ENCODE results near the gene COTL1. TPM values are rescaled to one million over a fixed set of nuclear protein-coding genes. Genes with fewer than 3 reads are reported as not detected.

Gene COTL1
- total RNA-seq, 1 experiment from 2014 or later = 34.1 TPM

GRCh38 chr16:84572096-84572495 is 45.8 kb downstream of the COTL1 start:
- no peaks in the 10 kb centered on the region for H3K4me1 ChIP-seq (ENCODE audit: insufficient read depth, low read length, poor library complexity, severe bottlenecking)
- no peaks in the 10 kb centered on the region for H3K27me3 ChIP-seq (replicated peaks; ENCODE audit: insufficient read depth, low read depth, low read length, poor library complexity)
- no peak overlapping the region for H3K4me3 ChIP-seq (ENCODE audit: low read depth, low read length, poor library complexity, severe bottlenecking)
- POLR2A ChIA-PET (ENCODE audit: low non-redundant PET) = no interaction called here
- no peak for DNase-seq (ENCODE audit: low spot score)
- intact Hi-C loops (cut with micrococcal nuclease; ENCODE audit: unreplicated experiment) = no loop called here
- H3K9me3 ChIP-seq (ENCODE audit: low read depth, low read length, poor library complexity, severe bottlenecking) = peaks cover 6% of the 10 kb centered on the region
- CTCF ChIA-PET = no interaction called here
- TF ChIP-seq CTCF (conservative IDR thresholded peaks at IDR 0.05; ENCODE audit: low read depth, low read length) (no peak), EZH2 (IDR thresholded peaks at IDR 0.05; ENCODE audit: borderline replicate concordance, low read depth, low read length, poor library complexity, severe bottlenecking) (no peak)
- no TSS peak for BruUV-seq (replicated peaks)
- H3K36me3 ChIP-seq (ENCODE audit: insufficient read depth, low read length, poor library complexity, severe bottlenecking) = no peaks in the 10 kb centered on the region
- H3K27ac ChIP-seq (ENCODE audit: low read depth, low read length, poor library complexity, severe bottlenecking) = no peak overlapping the region

GRCh38 chr16:84571506-84571905 is 46.4 kb downstream of the COTL1 start:
- Histone ChIP-seq H3K4me1 (ENCODE audit: insufficient read depth, low read length, poor library complexity, severe bottlenecking) (no peaks in the 10 kb centered on the region), H3K9me3 (ENCODE audit: low read depth, low read length, poor library complexity, severe bottlenecking) (peaks cover 6% of the 10 kb centered on the region), H3K27me3 (replicated peaks; ENCODE audit: insufficient read depth, low read depth, low read length, poor library complexity) (no peaks in the 10 kb centered on the region), H3K27ac (ENCODE audit: low read depth, low read length, poor library complexity, severe bottlenecking) (no peak overlapping the region), H3K4me3 (ENCODE audit: low read depth, low read length, poor library complexity, severe bottlenecking) (no peak overlapping the region), H3K36me3 (ENCODE audit: insufficient read depth, low read length, poor library complexity, severe bottlenecking) (no peaks in the 10 kb centered on the region)
- ChIA-PET CTCF (no interaction called here), POLR2A (ENCODE audit: low non-redundant PET) (no interaction called here)
- TF ChIP-seq EZH2 (IDR thresholded peaks at IDR 0.05; ENCODE audit: borderline replicate concordance, low read depth, low read length, poor library complexity, severe bottlenecking) (no peak), CTCF (conservative IDR thresholded peaks at IDR 0.05; ENCODE audit: low read depth, low read length) (no peak)
- DNase-seq (ENCODE audit: low spot score) = no peak
- no TSS peak for BruUV-seq (replicated peaks)
- intact Hi-C loops (cut with micrococcal nuclease; ENCODE audit: unreplicated experiment) = no loop called here

GRCh38 chr16:84570739-84571403 is 47.0 kb downstream of the COTL1 start:
- no TSS peak for BruUV-seq (replicated peaks)
- DNase-seq (ENCODE audit: low spot score) = no peak
- TF ChIP-seq CTCF (conservative IDR thresholded peaks at IDR 0.05; ENCODE audit: low read depth, low read length) = no peak
- no peak for TF ChIP-seq EZH2 (IDR thresholded peaks at IDR 0.05; ENCODE audit: borderline replicate concordance, low read depth, low read length, poor library complexity, severe bottlenecking)
- POLR2A ChIA-PET (ENCODE audit: low non-redundant PET) = no interaction called here
- Histone ChIP-seq H3K27ac (ENCODE audit: low read depth, low read length, poor library complexity, severe bottlenecking) (no peak overlapping the region), H3K4me1 (ENCODE audit: insufficient read depth, low read length, poor library complexity, severe bottlenecking) (no peaks in the 10 kb centered on the region), H3K4me3 (ENCODE audit: low read depth, low read length, poor library complexity, severe bottlenecking) (no peak overlapping the region), H3K36me3 (ENCODE audit: insufficient read depth, low read length, poor library complexity, severe bottlenecking) (no peaks in the 10 kb centered on the region), H3K9me3 (ENCODE audit: low read depth, low read length, poor library complexity, severe bottlenecking) (peaks cover 6% of the 10 kb centered on the region), H3K27me3 (replicated peaks; ENCODE audit: insufficient read depth, low read depth, low read length, poor library complexity) (no peaks in the 10 kb centered on the region)
- intact Hi-C loops (cut with micrococcal nuclease; ENCODE audit: unreplicated experiment) = no loop called here
- CTCF ChIA-PET = no interaction called here
